ENCODE data around the gene LACTBL1.
"Not testable (repeated sequence)": the region's sequence is repeated elsewhere in the genome, so short reads cannot be mapped to it uniquely, and the experiment has no call there.

Gene LACTBL1

DNA sequence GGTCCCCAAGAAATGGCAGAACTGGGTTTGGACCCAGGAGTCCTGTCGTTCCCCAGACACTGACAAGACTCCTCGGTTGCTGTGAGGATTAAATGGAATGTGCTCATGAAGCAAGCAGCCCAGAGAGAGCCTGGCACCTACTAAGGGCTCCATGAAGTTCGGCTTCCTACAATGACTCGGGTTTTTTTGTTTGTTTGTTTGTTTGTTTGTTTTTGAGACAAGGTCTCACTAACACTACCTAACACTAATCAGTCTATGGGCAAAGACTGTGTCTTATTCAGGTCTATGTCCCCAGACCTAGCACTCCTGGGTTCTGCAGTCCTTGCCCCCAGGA, 3.4 kb upstream of the LACTBL1 start:
- no peak for DNase-seq

DNA sequence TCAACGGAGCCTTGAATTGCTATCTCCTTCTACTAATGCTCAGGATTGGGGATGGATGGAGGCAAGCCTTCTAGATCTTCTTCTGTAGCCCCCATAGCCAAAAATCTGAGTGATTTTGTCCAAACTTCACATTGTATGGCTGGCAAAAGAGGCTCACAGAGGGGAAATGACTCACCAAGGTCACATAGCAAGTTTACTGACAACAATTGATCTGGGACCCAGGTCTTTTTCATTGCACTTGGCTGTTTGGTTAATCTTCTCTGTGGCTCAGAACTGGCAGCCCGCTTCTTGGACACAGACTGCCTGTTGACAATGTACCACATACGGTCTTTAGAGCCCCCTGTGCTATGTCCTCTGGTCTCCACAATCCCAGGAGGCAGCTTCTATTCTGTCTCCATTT, 3.0 kb upstream of the LACTBL1 start:
- peak; percentile 48 for DNase-seq

- DNase-seq = peak; percentile 25
Observed at GRCh38 chr1:22971611-22972405, 858 bp downstream of the LACTBL1 start.

DNA sequence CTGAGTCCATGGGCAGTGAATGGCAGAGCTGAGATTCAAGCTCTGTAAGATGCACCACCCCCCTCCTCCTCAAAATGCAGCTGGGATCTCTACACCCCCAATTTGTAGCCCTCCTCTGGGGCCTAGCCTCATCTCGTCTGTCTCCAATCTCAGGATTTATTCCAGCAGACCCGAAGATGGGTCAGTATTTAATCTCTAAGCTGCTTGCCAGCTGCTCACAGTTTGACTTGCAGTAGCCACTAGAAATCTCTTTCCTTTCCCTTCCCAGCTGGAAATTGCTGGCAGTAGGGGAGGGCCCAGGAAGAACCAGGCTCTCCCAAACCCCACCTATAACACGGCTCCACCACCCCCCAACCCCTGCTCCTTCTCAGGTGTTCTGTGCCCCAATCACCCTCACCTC, 1.5 kb downstream of the LACTBL1 start:
- no peak for DNase-seq

DNA sequence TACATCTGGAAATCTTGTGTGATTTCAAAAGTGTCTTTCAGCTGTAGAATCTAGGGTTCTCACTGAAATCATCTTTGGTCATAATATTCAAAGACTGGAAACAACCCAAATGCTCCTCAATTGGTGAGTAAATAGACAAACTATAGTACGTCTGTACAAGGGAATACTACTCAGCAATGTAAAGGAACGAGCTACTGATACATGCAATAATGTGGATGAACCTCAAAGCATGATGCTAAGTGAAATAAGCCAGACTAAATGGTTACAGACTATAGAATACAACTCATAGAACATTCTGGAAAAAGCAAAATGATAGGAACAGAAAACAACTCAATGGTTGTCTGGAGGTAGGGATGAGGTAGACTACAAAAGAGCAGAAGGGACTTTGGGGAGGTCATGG, 2.6 kb downstream of the LACTBL1 start:
- DNase-seq = no peak

DNA sequence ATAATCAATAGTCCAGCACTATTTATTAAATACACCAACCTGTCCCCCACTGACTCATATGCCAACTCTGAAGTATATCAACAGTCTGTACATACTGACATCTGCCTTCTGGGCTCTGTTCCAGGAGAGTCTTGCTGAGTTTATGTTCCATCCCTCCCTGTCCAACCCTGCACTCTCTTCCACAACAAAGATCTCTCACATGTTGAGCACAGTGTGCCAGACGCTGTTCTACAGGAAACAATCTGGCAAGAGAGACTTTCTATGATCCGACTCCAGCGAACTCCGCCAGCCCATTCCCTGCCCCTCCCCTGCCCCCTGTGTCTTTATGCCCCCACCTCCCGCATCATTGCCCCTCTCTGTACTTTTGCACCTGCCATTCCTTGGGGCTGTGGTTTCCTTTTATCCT, 3.4 kb downstream of the LACTBL1 start:
- DNase-seq = peak; percentile 65

GRCh38 chr1:22967833-22968232, 4.8 kb downstream of the LACTBL1 start:
- DNase-seq = no peak

DNA sequence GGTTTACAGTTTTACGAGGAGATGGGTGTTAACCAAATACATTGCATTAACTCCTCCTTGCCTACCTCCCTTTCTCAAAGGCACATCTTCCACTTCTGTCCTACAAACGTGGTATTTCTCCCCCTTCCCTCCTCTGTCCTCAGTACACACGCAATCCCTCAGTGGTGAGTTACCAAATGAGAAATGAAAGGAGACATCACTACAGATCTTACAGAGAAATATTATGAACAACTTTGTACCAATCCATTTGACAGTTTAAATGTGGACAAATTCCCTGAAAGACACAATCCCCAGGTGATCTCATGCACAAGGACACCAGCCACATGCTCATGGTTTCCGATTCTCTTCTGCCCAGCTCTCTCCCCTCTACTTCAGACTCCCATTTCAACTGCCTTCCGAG, 6.4 kb downstream of the LACTBL1 start:
- DNase-seq = no peak

GRCh38 chr1:22963044-22963677, 9.5 kb downstream of the LACTBL1 start:
- no peak for DNase-seq

DNA sequence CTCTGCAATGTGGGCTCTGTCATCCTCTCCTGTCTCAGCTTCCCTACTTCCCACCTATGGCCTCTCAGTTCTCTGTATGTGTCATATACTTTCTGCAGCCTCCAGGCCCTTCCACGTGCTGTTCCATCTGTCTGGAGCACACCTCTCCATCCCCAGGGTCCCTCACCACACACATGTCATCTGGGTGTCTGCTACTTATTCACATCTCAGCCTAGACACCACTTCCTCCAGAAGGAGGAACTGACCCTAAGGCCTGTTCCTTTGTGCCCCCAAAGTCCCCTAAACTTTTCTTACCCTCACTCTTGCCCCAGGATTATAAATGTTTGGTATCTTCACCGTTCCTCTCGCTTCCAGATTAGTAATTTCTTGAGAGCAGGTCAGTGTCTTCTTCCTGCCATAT, 10.1 kb downstream of the LACTBL1 start:
- DNase-seq = no peak

GRCh38 chr1:22959545-22960360, 12.9 kb downstream of the LACTBL1 start:
- no peak for DNase-seq

GRCh38 chr1:22958556-22958955, 14.1 kb downstream of the LACTBL1 start:
- DNase-seq = no peak

GRCh38 chr1:22957066-22957465, 15.6 kb downstream of the LACTBL1 start:
- DNase-seq = no peak

GRCh38 chr1:22955146-22955545, 17.5 kb downstream of the LACTBL1 start:
- DNase-seq = no peak

GRCh38 chr1:22953740-22954141, 18.9 kb downstream of the LACTBL1 start:
- DNase-seq = no peak

DNA sequence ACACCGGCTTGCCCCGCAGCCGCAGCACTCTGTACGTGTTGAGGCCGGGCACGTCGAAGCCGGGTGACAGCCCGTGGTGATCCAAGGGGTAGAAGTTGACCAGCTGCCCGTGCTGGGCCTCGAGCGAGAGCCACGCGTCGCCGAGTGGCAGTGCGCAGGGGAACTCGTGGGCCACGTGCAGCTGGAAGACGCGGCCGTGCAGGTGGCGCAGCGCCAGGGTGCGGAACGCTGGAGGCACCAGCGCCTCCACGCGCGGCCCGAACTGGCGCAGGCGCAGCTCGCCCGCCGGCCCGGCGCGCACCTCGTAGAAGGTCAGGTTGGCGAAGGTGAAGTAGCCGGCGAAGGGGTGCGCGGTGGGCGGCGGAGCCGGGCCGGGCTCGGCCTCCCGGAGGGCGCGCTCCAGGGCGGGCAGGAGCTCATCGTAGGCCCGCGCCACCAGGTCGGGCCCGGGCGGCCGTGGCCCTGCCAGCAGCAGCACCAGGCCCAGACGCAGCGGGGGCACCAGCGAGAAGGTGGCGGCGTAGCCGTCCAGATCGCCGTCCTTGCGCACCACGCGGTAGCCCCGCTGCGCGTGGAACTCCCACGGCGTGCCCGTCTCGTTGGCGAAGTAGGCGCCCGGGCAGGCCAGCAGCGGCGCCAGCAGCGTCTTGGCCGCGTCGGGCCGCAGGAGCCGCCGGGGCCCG, 19.5 kb downstream of the LACTBL1 start:
- no peak for DNase-seq

- DNase-seq = no peak
Observed at GRCh38 chr1:22952694-22953056, 20.0 kb downstream of the LACTBL1 start.

GRCh38 chr1:22951796-22952195, 20.9 kb downstream of the LACTBL1 start:
- DNase-seq = no peak

GRCh38 chr1:22949822-22950331, 22.8 kb downstream of the LACTBL1 start:
- DNase-seq = no peak

- not testable (repeated sequence) for DNase-seq
Observed at GRCh38 chr1:22945171-22945570, 27.5 kb downstream of the LACTBL1 start.

DNA sequence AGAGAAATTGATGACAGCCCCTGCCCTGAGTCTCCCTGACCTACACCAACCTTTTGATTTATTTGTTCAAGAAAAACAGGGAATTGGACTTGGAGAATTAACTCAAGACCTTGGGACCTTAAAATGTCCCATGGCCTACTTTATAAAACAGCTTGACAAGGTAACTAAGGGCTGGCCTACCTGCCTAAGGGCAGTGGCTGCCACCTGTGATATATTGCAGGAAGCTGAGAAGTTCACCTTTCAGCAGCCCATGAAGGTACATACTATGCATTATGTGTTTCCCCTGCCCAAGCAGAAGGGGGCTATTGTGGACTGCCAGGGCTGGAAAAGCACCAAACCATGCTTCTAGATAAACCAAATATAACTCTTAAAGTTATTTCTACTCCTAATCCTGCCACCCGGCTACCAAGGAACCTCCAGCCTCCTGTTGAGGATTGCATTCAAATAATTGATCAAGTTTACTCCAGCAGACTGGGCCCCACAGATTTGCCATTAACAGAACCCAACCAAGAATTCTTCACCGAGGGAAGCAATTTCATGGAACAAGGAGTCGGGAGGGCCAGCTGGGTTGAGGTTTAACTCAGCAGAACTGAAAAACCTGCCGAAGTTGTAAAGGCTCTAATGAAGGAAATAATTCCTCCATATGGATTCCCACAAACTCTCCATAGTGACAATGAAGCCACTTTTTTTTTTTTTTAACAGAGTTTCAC, 28.2 kb downstream of the LACTBL1 start:
- no peak for DNase-seq

DNA sequence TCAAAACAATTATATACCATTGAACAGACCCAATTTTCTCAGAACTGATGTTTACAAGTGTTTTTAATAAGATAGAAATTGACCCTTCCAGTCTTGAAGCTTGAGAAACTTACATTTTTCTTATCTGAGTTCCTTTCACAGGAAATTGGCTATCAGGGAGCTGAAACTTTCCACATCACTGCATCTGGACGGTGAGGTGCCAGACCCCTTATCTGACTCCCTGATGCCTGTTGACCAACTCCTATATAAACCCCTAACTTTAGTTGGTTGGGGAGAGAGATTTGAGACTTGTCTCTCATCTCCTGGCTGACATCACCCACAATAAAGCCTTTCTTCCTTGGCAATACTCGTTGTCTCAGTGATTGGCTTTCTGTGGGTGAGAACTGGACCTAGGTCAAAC, 31.4 kb downstream of the LACTBL1 start:
- no peak for DNase-seq

GRCh38 chr1:22936681-22937080, 36.0 kb downstream of the LACTBL1 start:
- DNase-seq = no peak

All from EL (cell line).